Measurements from ENCODE around the gene VAT1L.

GRCh38 chr16:77850636-77851333, 62.4 kb downstream of the VAT1L start:
- no peak for TF ChIP-seq POLR2A (IDR thresholded peaks at IDR 0.05; ENCODE audit: low read depth, low read length)
- TF ChIP-seq EZH2 (IDR thresholded peaks at IDR 0.05; ENCODE audit: borderline replicate concordance, control insufficient read depth, low read depth, low read length) = no peak
- no peak for TF ChIP-seq CTCF (IDR thresholded peaks at IDR 0.05 in 2 of 3, conservative IDR thresholded peaks at IDR 0.05 in 1 of 3; ENCODE audit: control insufficient read depth in 2 of 3, extremely low read depth in 1 of 3, insufficient read depth in 1 of 3, low read depth in 3 of 3, low read length in 3 of 3)
- no peak for TF ChIP-seq ZNF592 (IDR thresholded peaks at IDR 0.05)
